Measurements from ENCODE around the gene NENF.
A peak's percentile ranks its signal among the peaks of the same experiment; 100 is the strongest.

The NENF gene

GRCh38 chr1:212482006-212482636 lies 49.4 kb downstream of the NENF start:
- no peak for DNase-seq (ENCODE audit: low spot score)

GRCh38 chr1:212482637-212483441 lies 50.1 kb downstream of the NENF start:
- no peak for DNase-seq (ENCODE audit: low spot score)

GRCh38 chr1:212484701-212485570 lies 52.2 kb downstream of the NENF start:
- no peak for DNase-seq (ENCODE audit: low spot score)

- no peak for DNase-seq (ENCODE audit: low spot score)
Measured at GRCh38 chr1:212485571-212485912, 52.8 kb downstream of the NENF start.

- no peak for DNase-seq (ENCODE audit: low spot score)
Measured at GRCh38 chr1:212485913-212486618, 53.3 kb downstream of the NENF start.

GRCh38 chr1:212486619-212486975 lies 53.9 kb downstream of the NENF start:
- DNase-seq (ENCODE audit: low spot score) = no peak

DNA sequence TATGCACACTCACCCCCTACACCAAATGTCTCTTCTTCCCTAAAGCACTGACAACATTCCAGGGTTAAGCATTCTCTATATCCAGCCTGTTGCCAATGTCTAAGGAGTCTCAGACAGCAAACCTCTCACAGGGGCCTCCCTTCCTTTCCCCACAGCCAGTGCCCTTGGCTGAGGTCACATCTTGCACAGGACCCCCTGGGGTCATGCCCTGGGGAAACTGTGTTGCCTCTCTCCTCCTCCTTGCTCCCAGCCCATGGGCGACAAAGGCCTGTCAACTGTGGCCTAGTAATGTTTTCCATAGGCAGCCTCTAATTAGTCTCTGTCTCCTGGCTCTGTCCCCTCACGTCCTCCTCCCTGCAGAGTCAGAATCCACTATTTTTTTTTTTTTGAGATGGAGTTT lies 54.6 kb downstream of the NENF start:
- no peak for DNase-seq (ENCODE audit: low spot score)

DNA sequence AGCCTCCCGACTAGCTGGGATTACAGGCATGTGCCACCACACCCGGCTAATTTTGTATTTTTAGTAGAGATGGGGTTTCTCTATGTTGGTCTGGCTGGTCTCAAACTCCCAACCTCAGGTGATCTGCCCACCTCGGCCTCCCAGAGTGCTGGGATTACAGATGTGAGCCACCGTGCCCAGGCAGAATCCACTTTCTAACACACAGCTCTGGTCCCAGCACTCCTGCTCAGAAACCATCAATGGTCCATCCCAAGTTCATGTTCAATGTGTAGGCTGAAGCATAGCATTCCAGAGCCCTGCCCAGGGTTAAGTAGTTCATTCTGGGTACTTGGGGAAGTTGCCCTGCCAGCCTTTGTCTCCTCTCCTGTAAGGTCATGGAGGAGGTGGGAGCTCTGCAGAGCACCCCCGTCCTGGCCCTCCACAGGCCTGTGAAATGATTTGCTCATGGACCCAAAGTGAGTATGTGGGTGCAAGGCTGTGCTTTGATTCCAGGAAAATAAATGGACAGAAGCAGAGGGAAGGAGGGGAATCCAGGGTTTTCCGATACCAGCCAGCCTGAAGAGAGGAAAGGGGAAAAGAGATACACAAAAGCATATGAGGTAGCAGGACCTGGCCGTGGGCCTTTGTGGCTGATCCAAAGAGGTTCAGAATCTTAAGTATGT lies 55.2 kb downstream of the NENF start:
- DNase-seq (ENCODE audit: low spot score) = no peak

DNA sequence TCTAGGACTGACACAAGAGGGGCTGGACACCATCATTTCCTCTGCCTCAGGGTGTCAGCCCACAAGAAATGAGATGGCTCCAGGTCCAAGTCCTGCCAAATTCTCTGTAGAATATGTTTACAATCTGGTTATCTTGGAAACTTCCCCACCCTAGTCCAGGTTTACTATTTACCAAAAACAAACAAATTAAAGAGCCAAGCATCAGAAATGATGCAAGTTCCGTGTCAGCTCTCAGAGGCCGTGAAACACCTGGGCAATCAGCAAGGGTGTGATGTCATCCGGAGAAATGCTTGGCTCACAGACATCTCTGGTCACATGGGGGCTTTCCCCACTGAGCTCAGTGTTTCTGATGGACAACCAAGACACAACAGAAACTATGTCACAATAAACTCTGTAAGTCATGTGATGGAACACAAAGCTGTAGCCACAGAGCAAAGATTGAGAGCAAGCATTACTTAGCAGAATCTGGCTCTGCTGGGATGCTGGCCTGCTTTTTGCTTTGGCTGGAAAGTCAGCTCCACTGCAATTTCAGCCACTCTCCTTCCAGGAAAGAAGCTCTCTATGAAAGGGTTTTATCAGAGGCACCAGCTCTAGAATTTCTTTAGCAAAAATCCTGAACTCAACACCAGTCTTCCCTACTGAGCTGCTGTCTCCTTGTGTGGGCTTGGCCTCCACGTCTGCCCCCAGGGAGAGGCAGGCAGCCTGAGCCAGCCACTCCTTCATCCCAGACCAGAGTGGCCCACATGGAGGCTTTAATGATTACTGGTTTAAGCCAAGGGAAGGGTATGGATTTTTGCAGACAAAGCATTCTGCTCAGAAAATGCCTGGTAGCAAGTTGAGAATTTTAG lies 55.9 kb downstream of the NENF start:
- DNase-seq (ENCODE audit: low spot score) = peak; percentile 50

- no peak for DNase-seq (ENCODE audit: low spot score)
Measured at GRCh38 chr1:212489284-212489859, 56.7 kb downstream of the NENF start.

DNA sequence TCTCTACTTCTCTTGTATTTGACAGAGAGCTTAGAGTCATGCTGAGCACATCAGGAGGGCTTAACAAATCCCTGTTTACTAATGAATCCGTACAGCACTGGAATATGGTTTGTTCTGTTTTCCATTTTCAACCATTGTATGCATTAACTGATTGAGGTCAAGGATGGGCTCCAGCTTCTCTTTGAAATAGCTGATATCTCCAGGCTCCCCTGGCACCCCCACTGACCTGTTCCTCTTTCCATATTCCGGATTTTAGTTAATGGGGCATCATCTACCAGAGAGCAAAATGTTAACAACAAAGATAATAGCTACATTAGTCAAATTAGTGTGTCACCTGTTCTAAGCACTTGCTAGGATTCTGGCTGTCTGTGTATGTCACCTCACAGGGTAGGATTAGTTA lies 57.6 kb downstream of the NENF start:
- no peak for DNase-seq (ENCODE audit: low spot score)

GRCh38 chr1:212491454-212491853 lies 58.7 kb downstream of the NENF start:
- no peak for DNase-seq (ENCODE audit: low spot score)

All from HuH-7 (cell line).